HG02943 (cell line): ENCODE results near the gene RANBP17.
"Not testable (repeated sequence)": the region's sequence is repeated elsewhere in the genome, so short reads cannot be mapped to it uniquely, and the experiment has no call there.

Experiments used
- ATAC-seq: cut with Tn5 transposase; IDR thresholded peaks from one replicate; pipeline ENCODE4 v1.9.1; 2021; ENCODE audit warnings: mild to moderate bottlenecking, low read depth, moderate library complexity; ENCODE audit not compliant: unreplicated experiment

The RANBP17 gene

GRCh38 chr5:171271798-171272197 lies 410.0 kb downstream of the RANBP17 start:
- ATAC-seq, result no peak

- no peak for ATAC-seq
Observed at GRCh38 chr5:171272996-171273970, 411.5 kb downstream of the RANBP17 start.

- no peak for ATAC-seq
Observed at GRCh38 chr5:171275841-171276544, 414.2 kb downstream of the RANBP17 start.

- ATAC-seq, result no peak
Observed at GRCh38 chr5:171283753-171284152, 421.9 kb downstream of the RANBP17 start.

GRCh38 chr5:171285465-171285864 lies 423.6 kb downstream of the RANBP17 start:
- no peak for ATAC-seq

- no peak for ATAC-seq
Observed at GRCh38 chr5:171288066-171288465, 426.2 kb downstream of the RANBP17 start.

- no peak for ATAC-seq
Observed at GRCh38 chr5:171291371-171291770, 429.6 kb downstream of the RANBP17 start.

GRCh38 chr5:171295299-171295698 lies 433.5 kb downstream of the RANBP17 start:
- no peak for ATAC-seq

GRCh38 chr5:171295801-171296200 lies 434.0 kb downstream of the RANBP17 start:
- no peak for ATAC-seq

GRCh38 chr5:171297941-171298340 lies 436.1 kb downstream of the RANBP17 start:
- not testable (repeated sequence) for ATAC-seq

- ATAC-seq, result no peak
Observed at GRCh38 chr5:171299228-171299627, 437.4 kb downstream of the RANBP17 start.

GRCh38 chr5:171299851-171300250 lies 438.0 kb downstream of the RANBP17 start:
- ATAC-seq, result no peak

- ATAC-seq, result no peak
Observed at GRCh38 chr5:171300358-171300757, 438.5 kb downstream of the RANBP17 start.

- no peak for ATAC-seq
Observed at GRCh38 chr5:171306166-171306565, 444.3 kb downstream of the RANBP17 start.

GRCh38 chr5:171306781-171307591 lies 445.2 kb downstream of the RANBP17 start:
- no peak for ATAC-seq

- no peak for ATAC-seq
Observed at GRCh38 chr5:171307789-171308452, 446.1 kb downstream of the RANBP17 start.

- ATAC-seq, result no peak
Observed at GRCh38 chr5:171308453-171309275, 446.8 kb downstream of the RANBP17 start, which contains the start of gene TLX3. Gene TLX3, plus strand, starts transcription at chr5:171309248. Its CDS starts 118 bp downstream, at chr5:171309366.

- no peak for ATAC-seq
Observed at GRCh38 chr5:171309276-171310211, 447.7 kb downstream of the RANBP17 start.
